NCI-H82 treated with DMSO at 0.1 percent for 48 hours (cell line): ENCODE data around the gene SYNJ1.

ENCODE experiments used
- DNase-seq: peaks from one replicate; lab custom pipeline; 2025; ENCODE audit not compliant: unreplicated experiment; lab: John Stamatoyannopoulos, UW

The SYNJ1 gene

GRCh38 chr21:32735524-32735923, 7.7 kb upstream of the SYNJ1 start:
- no peak for DNase-seq

GRCh38 chr21:32733990-32734613, 6.3 kb upstream of the SYNJ1 start:
- DNase-seq = no peak

- DNase-seq = no peak
Observed at GRCh38 chr21:32733356-32733755, 5.5 kb upstream of the SYNJ1 start.

- DNase-seq = no peak
Observed at GRCh38 chr21:32732544-32732943, 4.7 kb upstream of the SYNJ1 start.

- DNase-seq = no peak
Observed at GRCh38 chr21:32728848-32729247, 1.0 kb upstream of the SYNJ1 start.

GRCh38 chr21:32728456-32728839, 635 bp upstream of the SYNJ1 start:
- DNase-seq = no peak

- DNase-seq = peak; percentile 57
Observed at GRCh38 chr21:32726839-32727686, 750 bp downstream of the SYNJ1 start.

- no peak for DNase-seq
Observed at GRCh38 chr21:32719085-32719484, 8.7 kb downstream of the SYNJ1 start.

- DNase-seq = no peak
Observed at GRCh38 chr21:32717851-32718316, 9.9 kb downstream of the SYNJ1 start.

GRCh38 chr21:32716486-32716885, 11.3 kb downstream of the SYNJ1 start:
- DNase-seq = no peak

GRCh38 chr21:32713726-32714125, 14.1 kb downstream of the SYNJ1 start:
- DNase-seq = no peak

GRCh38 chr21:32712641-32713040, 15.2 kb downstream of the SYNJ1 start:
- DNase-seq = no peak

- no peak for DNase-seq
Observed at GRCh38 chr21:32712043-32712442, 15.8 kb downstream of the SYNJ1 start.

- DNase-seq = no peak
Observed at GRCh38 chr21:32710987-32711386, 16.8 kb downstream of the SYNJ1 start.

- DNase-seq = no peak
Observed at GRCh38 chr21:32710069-32710784, 17.6 kb downstream of the SYNJ1 start.

- DNase-seq = no peak
Observed at GRCh38 chr21:32708069-32708468, 19.7 kb downstream of the SYNJ1 start.

GRCh38 chr21:32705901-32706300, 21.9 kb downstream of the SYNJ1 start:
- no peak for DNase-seq

- no peak for DNase-seq
Observed at GRCh38 chr21:32705139-32705538, 22.7 kb downstream of the SYNJ1 start.

- DNase-seq = no peak
Observed at GRCh38 chr21:32702702-32703101, 25.1 kb downstream of the SYNJ1 start.

- no peak for DNase-seq
Observed at GRCh38 chr21:32698971-32699693, 28.7 kb downstream of the SYNJ1 start.

GRCh38 chr21:32698286-32698685, 29.5 kb downstream of the SYNJ1 start:
- DNase-seq = no peak
